GM12873 (cell line): ENCODE results near the gene ADGRF4.

Experiments used
- TF ChIP-seq, protein P1 (sequence below): IDR thresholded peaks from 2 replicates; pipeline ENCODE4 v1.5.1; 2012; ENCODE audit warnings: low read depth, mild to moderate bottlenecking, moderate library complexity, low read length, control low read depth; ENCODE audit not compliant: insufficient read depth; ENCODE audit errors: missing control alignments

Gene ADGRF4

DNA sequence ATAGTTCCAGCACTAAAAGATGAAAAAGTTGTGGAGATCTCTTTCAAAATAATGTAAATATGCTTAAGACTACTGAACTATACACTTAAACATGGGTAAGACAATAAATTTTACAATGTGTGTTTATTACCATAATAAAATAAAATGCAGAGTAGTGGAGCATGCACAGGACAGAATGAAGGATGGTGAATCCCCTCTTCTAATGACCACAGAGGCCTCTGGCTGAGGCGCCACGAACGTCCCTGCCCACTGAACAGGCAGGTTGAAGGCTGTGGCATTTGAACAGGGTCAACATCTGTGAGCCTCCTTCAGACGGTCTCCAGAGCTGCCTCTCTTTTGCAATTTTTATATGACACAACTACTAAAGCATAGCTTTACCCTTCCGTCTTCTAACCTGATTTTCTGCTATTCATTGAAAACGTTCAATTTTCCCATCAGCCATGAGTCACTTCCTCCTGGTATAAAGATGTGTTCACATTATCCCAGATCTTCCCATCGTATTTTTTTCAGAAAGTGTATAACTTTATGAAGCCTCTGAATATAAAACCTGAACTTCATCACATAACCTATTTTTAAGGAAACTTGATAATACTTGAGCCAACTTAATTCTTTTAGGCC, 37.8 kb downstream of the ADGRF4 start:
- TF ChIP-seq, protein P1, sequence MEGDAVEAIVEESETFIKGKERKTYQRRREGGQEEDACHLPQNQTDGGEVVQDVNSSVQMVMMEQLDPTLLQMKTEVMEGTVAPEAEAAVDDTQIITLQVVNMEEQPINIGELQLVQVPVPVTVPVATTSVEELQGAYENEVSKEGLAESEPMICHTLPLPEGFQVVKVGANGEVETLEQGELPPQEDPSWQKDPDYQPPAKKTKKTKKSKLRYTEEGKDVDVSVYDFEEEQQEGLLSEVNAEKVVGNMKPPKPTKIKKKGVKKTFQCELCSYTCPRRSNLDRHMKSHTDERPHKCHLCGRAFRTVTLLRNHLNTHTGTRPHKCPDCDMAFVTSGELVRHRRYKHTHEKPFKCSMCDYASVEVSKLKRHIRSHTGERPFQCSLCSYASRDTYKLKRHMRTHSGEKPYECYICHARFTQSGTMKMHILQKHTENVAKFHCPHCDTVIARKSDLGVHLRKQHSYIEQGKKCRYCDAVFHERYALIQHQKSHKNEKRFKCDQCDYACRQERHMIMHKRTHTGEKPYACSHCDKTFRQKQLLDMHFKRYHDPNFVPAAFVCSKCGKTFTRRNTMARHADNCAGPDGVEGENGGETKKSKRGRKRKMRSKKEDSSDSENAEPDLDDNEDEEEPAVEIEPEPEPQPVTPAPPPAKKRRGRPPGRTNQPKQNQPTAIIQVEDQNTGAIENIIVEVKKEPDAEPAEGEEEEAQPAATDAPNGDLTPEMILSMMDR = no peak

DNA sequence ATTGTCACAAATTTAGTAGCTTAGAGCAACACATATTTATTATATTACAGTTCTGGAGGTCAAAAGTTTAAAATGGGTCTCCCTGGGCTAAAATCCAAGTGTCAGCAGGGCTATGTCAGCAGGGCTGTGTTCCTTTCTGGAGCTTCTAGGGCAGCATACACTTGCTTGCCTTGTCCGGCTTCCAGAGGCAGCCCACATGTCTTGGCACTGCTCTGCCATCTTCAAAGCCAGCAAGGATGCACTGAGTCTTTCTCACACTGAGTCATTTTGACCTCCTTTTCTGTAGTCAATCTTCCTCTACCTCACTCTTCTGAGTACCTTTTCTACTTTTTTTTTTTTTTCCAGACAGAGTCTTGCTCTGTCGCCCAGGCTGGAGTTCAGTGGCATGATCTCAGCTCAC, 39.0 kb downstream of the ADGRF4 start:
- TF ChIP-seq, protein P1 = no peak

DNA sequence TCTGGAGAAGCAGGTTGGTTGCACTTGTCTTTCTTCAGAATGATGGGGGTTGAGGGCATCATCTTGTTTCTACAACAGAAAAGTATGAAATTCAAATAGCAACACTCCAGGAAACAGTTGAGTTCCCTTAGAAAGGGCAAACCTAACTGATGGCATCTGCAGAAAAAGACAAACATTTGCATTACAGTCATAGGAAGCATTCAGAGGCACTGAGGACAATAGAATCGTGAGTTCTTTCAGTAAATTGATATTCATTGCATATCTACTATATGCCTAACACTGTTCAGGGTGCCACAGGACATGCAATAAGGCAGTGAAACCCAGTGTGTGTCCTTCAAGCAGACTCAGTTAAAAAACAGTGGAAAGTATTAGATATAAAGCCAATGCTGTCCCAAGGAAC, 42.3 kb downstream of the ADGRF4 start:
- TF ChIP-seq, protein P1 = no peak

DNA sequence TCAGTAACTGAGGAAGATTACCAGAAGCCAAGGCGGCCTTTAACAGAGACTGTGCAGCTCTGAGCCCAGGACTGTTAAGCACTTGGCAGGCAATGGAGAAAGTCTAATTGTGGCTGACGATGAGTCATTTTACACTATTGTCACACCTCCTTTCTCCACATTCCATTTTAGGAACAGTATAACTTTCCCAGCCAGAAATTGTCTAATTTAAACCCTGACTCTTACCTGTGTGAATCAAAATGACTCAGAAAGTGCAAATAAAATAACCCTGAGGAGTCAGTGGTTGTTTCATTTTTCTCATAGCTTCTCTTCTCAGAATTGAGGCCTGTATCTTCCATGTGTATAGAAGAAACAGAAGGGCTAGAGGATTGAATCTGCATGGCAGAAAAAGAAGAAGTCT, 43.4 kb downstream of the ADGRF4 start:
- TF ChIP-seq, protein P1 = no peak

DNA sequence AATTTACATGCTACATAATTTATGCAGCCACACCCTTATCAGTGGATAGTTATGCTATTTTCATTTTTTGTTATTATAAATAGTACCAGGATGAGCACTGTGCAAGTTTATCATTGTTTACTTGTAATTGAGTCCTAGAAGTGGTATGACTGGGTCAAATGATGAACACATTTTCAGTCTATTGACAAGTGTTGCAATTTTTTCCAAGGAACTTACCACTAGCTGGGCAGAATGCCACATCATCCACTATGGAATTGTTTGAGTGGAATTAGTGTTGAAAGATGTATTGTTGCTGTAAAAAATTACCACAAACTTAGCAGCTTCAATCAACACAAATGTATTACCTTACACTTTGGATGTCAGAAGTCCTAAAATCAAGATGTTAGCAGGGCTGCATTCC, 45.4 kb downstream of the ADGRF4 start:
- TF ChIP-seq, protein P1 = no peak

DNA sequence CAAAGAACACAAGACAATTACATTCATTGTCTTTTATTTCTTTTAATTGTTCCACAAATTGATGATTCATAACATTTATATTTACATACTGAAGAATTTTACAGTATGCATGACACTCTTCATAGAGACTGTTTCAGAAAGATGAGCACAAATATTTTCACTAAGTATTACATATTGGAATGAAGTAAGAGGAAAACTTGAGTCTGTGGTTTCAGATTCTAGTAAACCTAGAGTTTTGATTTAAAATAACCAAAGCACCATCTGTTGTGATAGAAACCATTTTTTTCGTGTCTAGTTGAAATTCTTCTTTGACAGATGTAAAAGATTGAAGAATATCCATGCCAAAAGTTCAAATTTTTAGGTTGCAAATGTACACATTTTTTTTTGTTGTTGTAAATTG, 51.4 kb downstream of the ADGRF4 start:
- TF ChIP-seq, protein P1 = no peak

DNA sequence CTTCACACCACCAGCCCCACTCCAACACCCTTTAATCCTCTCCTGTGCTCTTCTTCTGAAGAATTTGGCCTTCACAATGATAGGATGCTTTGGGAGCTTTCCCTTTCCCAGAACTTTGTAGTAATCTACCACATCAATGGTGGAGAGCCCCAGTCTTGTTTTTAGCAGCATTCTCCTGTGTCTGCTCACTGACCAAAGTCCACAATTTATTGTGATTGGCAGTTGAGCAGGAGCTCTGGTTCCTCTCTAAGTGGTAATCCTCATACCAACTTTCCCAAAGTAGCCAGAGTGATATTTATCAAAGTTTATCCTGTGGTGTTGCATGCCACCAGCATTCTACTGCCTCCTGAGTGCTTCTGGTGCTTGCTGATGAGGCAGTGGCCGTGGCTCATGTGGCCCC, 54.4 kb downstream of the ADGRF4 start:
- TF ChIP-seq, protein P1 = no peak
